CD4-positive, alpha-beta T cell treated with Interleukin-21 for 1 hour (primary cell): Measurements from ENCODE around the gene DOCK2.
"Not testable (repeated sequence)": the region's sequence is repeated elsewhere in the genome, so short reads cannot be mapped to it uniquely, and the experiment has no call there.

Experiments used
- DNase-seq: peaks from one replicate; pipeline ENCODE4 v3.0.0-alpha.2; 2020

The DOCK2 gene

GRCh38 chr5:169721771-169722170 is 84.7 kb downstream of the DOCK2 start:
- DNase-seq = no peak

GRCh38 chr5:169723103-169723831 is 86.2 kb downstream of the DOCK2 start:
- DNase-seq = no peak

- DNase-seq = no peak
These were observed 87.4 kb downstream of the DOCK2 start for GRCh38 chr5:169724303-169725087.

GRCh38 chr5:169725665-169726064 is 88.6 kb downstream of the DOCK2 start:
- not testable (repeated sequence) for DNase-seq

GRCh38 chr5:169728418-169728817 is 91.3 kb downstream of the DOCK2 start:
- DNase-seq = no peak

GRCh38 chr5:169731221-169731620 is 94.1 kb downstream of the DOCK2 start:
- DNase-seq = no peak

GRCh38 chr5:169732841-169733240 is 95.8 kb downstream of the DOCK2 start:
- no peak for DNase-seq

- no peak for DNase-seq
These were observed 98.8 kb downstream of the DOCK2 start for GRCh38 chr5:169735913-169736312.

- no peak for DNase-seq
These were observed 99.6 kb downstream of the DOCK2 start for GRCh38 chr5:169736653-169737052.

GRCh38 chr5:169740435-169740834 is 103.4 kb downstream of the DOCK2 start:
- DNase-seq = no peak

GRCh38 chr5:169742771-169743296 is 105.8 kb downstream of the DOCK2 start:
- DNase-seq = no peak

- no peak for DNase-seq
These were observed 107.3 kb downstream of the DOCK2 start for GRCh38 chr5:169744336-169744735.

GRCh38 chr5:169745441-169746146 is 108.5 kb downstream of the DOCK2 start:
- no peak for DNase-seq

- no peak for DNase-seq
These were observed 109.1 kb downstream of the DOCK2 start for GRCh38 chr5:169746147-169746694.

- DNase-seq = no peak
These were observed 111.1 kb downstream of the DOCK2 start for GRCh38 chr5:169748174-169748573.

GRCh38 chr5:169749295-169749694 is 112.2 kb downstream of the DOCK2 start:
- DNase-seq = no peak

- no peak for DNase-seq
These were observed 114.4 kb downstream of the DOCK2 start for GRCh38 chr5:169751490-169751889.

- DNase-seq = not testable (repeated sequence)
These were observed 115.5 kb downstream of the DOCK2 start for GRCh38 chr5:169752566-169752965.

GRCh38 chr5:169753795-169754194 is 116.7 kb downstream of the DOCK2 start:
- no peak for DNase-seq

GRCh38 chr5:169754737-169755136 is 117.7 kb downstream of the DOCK2 start:
- no peak for DNase-seq

- DNase-seq = no peak
These were observed 119.1 kb downstream of the DOCK2 start for GRCh38 chr5:169756071-169756765.

- no peak for DNase-seq
These were observed 119.9 kb downstream of the DOCK2 start for GRCh38 chr5:169757016-169757415.
